H1 (cell line): Measurements from ENCODE around the gene DISP3. TPM values are rescaled to one million over a fixed set of nuclear protein-coding genes. Genes with fewer than 3 reads are reported as not detected.

Source experiments
- BACH1 ChIP-seq: IDR thresholded peaks from 2 replicates; pipeline ENCODE4 v1.6.1; 2012; ENCODE audit warnings: low read length, improper control_type of control experiment
- CBX5 ChIP-seq: fragments of 300-800, 300-1000 bp; sonication (generic); IDR thresholded peaks from 2 replicates; pipeline ENCODE4 v1.7.1; 2016; ENCODE audit warnings: antibody characterized with exemption, low read length, low read depth
- CHD1 ChIP-seq: IDR thresholded peaks from 2 replicates; pipeline ENCODE4 v1.6.1; 2012; ENCODE audit warnings: low read depth, low read length, improper control_type of control experiment
- CHD2 ChIP-seq: IDR thresholded peaks from 2 replicates; pipeline ENCODE4 v1.6.1; 2012; ENCODE audit warnings: low read length, improper control_type of control experiment
- E2F6 ChIP-seq: IDR thresholded peaks from 2 replicates; pipeline ENCODE4 v1.6.1; 2012; ENCODE audit warnings: inconsistent platforms
- EP300 ChIP-seq, 2 experiments: IDR thresholded peaks; 1 replicate in 1 of 2; 2 replicates in 1 of 2; pipeline ENCODE4 v1.6.1; 2011 to 2012; ENCODE audit warnings: low read depth in 2 of 2, low read length in 2 of 2, mild to moderate bottlenecking in 2 of 2, borderline replicate concordance in 1 of 2, inconsistent platforms in 1 of 2, moderate library complexity in 1 of 2
- JUND ChIP-seq: IDR thresholded peaks from 2 replicates; pipeline ENCODE4 v1.6.1; 2011; ENCODE audit warnings: mild to moderate bottlenecking, improper control_type of control experiment, low read length
- POLR2A ChIP-seq, 2 experiments: IDR thresholded peaks; 1 replicate in 1 of 2; 2 replicates in 1 of 2; pipeline ENCODE4 v1.6.1; 2011; ENCODE audit warnings: low read depth in 2 of 2, low read length in 2 of 2, mild to moderate bottlenecking in 2 of 2; ENCODE audit errors: control extremely low read depth in 1 of 2
- POU5F1 ChIP-seq: IDR thresholded peaks from 2 replicates; pipeline ENCODE4 v1.6.1; 2011; ENCODE audit warnings: low read depth, mild to moderate bottlenecking, low read length, moderate library complexity
- RBBP5 ChIP-seq: IDR thresholded peaks from 2 replicates; pipeline ENCODE4 v1.7.1; 2012; ENCODE audit warnings: low read depth, mild to moderate bottlenecking, inconsistent platforms, low read length, moderate library complexity, borderline replicate concordance
- SP4 ChIP-seq: IDR thresholded peaks from 2 replicates; pipeline ENCODE4 v1.6.1; 2012; ENCODE audit warnings: low read length, inconsistent platforms
- polyA plus RNA-seq, 7 experiments: library from polyadenylated mRNA; depleted of rRNA in 3 of 7; stranded (reverse) in 5 of 7; unstranded in 2 of 7; fragments of >200 nt in 5 of 7; fragments of 200-250 nt in 2 of 7; gene quantifications; 1 replicate in 5 of 7; 2 replicates in 1 of 7; 4 replicates in 1 of 7; pipeline versions ENCODE4 v1.2.1 to v1.2.3, GENCODE V29; 2011 to 2013; ENCODE audit warnings: missing spikeins in 2 of 7, mixed read lengths in 2 of 7
- total RNA-seq: library from RNA; stranded (reverse); fragmentation: NEBNext Ultra II Directional; extraction: Animal tissue kit (Norgen Biotek cat#: 25700); gene quantifications from 2 replicates; pipeline ENCODE4 v1.2.1, GENCODE V29; 2021

The DISP3 gene
- total and polyA plus RNA-seq, 2 of the 8 experiments (the other 6 are each of a cell fraction or from before 2014, with no cell fraction given): 3.4 to 4.6 TPM

- TF ChIP-seq SP4 (no peak), RBBP5 (no peak), CHD1 (no peak), EP300 (IDR thresholded peaks at IDR 0.05; ENCODE audit: borderline replicate concordance in 1 of 2, low read depth in 2 of 2, low read length in 2 of 2) (peak in 1 of 2 experiments; percentile 56; a peak in 1 of 3 replicates), BACH1 (no peak), POLR2A (IDR thresholded peaks at IDR 0.05; ENCODE audit: control extremely low read depth in 1 of 2, low read depth in 2 of 2, low read length in 2 of 2) (no peak), POU5F1 (no peak), CHD2 (no peak), E2F6 (no peak), CBX5 (no peak), JUND (no peak)
Observed at GRCh38 chr1:11531314-11531870, 52.4 kb downstream of the DISP3 start (continued).
